K562 (cell line): Measurements from ENCODE around the gene BCAS4. TPM values are rescaled to one million over a fixed set of nuclear protein-coding genes. Genes with fewer than 3 reads are reported as not detected.
A peak's percentile ranks its signal among the peaks of the same experiment; 100 is the strongest.

ENCODE experiments used
- ATAC-seq: fragments of 200-7000 bp; cut with Tn5 transposase; 3 replicates; pipeline ENCODE4 v1.9.1; 2020; ENCODE audit warnings: moderate library complexity
- BruUV-seq: library from RNA; stranded (reverse); fragments of 400-500 nt; replicated peaks from 2 replicates; lab custom pipeline; 2021; lab: Mats Ljungman, UMichigan
- CTCF ChIA-PET: fragments of 300-600 bp; formaldehyde crosslinking; extraction: SDS; loops from one replicate; lab custom pipeline; 2021; ENCODE audit warnings: low intra/inter-chr PET ratio; lab: Yijun Ruan, JAX
- POLR2A ChIA-PET: fragments of 300-600, 350-650 bp; sonication (Branson Sonifier 250); formaldehyde crosslinking; extraction: SDS; loops from one replicate; lab custom pipeline; 2021; ENCODE audit warnings: antibody characterized with exemption, inconsistent platforms; lab: Yijun Ruan, JAX
- DNase-seq, 4 experiments: peaks; one replicate each; pipeline versions ENCODE4 v3.0.0 to v3.0.0-alpha.2; 2011 to 2018; ENCODE audit warnings: low spot score in 3 of 4, mixed read lengths in 3 of 4; ENCODE audit errors: extremely low read depth in 1 of 4
- FAIRE-seq: peaks from 2 replicates; lab custom pipeline; 2011; peaks lifted over from hg19 to GRCh38; lab: Jason Lieb, UNC
- H2AFZ ChIP-seq: 2 replicates; pipeline ENCODE4 v1.6.0; 2011; ENCODE audit warnings: low read depth, low read length, control low read depth, inconsistent platforms
- H3K27ac ChIP-seq: fragments of 200-600 bp; 3 replicates; pipeline ENCODE4 v1.8.0; 2011; ENCODE audit warnings: low read depth, mild to moderate bottlenecking, control low read depth, inconsistent platforms, low read length, moderate library complexity, mixed read lengths; ENCODE audit errors: extremely low read depth
- H3K27me3 ChIP-seq, 2 experiments: fragments of 300-600 bp in 1 of 2; 2 replicates in 1 of 2; 3 replicates in 1 of 2; pipeline versions ENCODE4 v1.6.0 to v1.8.0; 2011; ENCODE audit warnings: inconsistent platforms in 2 of 2, low read length in 2 of 2, mild to moderate bottlenecking in 1 of 2, mixed read lengths in 1 of 2, moderate library complexity in 1 of 2; ENCODE audit not compliant: control insufficient read depth in 2 of 2, insufficient read depth in 2 of 2
- H3K36me3 ChIP-seq: fragments of 300-600 bp; 3 replicates; pipeline ENCODE4 v1.8.0; 2011; ENCODE audit warnings: mild to moderate bottlenecking, low read length, inconsistent platforms; ENCODE audit not compliant: control insufficient read depth, insufficient read depth
- H3K4me1 ChIP-seq, 2 experiments: fragments of 200-600 bp in 1 of 2; replicated peaks in 1 of 2; 2 replicates in 1 of 2; 3 replicates in 1 of 2; pipeline versions ENCODE4 v1.5.1 to v1.8.0; 2011; ENCODE audit warnings: inconsistent platforms in 2 of 2, low read length in 2 of 2, mild to moderate bottlenecking in 1 of 2, mixed read lengths in 1 of 2, moderate library complexity in 1 of 2; ENCODE audit not compliant: control insufficient read depth in 2 of 2, insufficient read depth in 2 of 2
- H3K4me2 ChIP-seq: 2 replicates; pipeline ENCODE4 v1.6.1; 2011; ENCODE audit warnings: low read length, control low read depth, inconsistent platforms, mixed read lengths; ENCODE audit not compliant: insufficient read depth
- H3K4me3 ChIP-seq: fragments of 200-600 bp; sonication (generic), shearing (Covaris generic); 2 replicates; pipeline ENCODE4 v1.5.1; 2016; ENCODE audit warnings: control low read depth, inconsistent platforms
- H3K79me2 ChIP-seq: fragments of 200-600 bp; 3 replicates; pipeline ENCODE4 v1.8.0; 2011; ENCODE audit warnings: low read length, inconsistent platforms; ENCODE audit not compliant: control insufficient read depth, insufficient read depth
- H3K9ac ChIP-seq, 2 experiments: 2 replicates each; pipeline versions ENCODE4 v1.6.0 to v1.6.1; 2011; ENCODE audit warnings: low read depth in 2 of 2, low read length in 2 of 2, control low read depth in 1 of 2, inconsistent platforms in 1 of 2, mild to moderate bottlenecking in 1 of 2, mixed read lengths in 1 of 2; ENCODE audit not compliant: insufficient read depth in 1 of 2
- H3K9me1 ChIP-seq: one replicate; pipeline ENCODE4 v1.6.0; 2011; ENCODE audit warnings: inconsistent platforms, mild to moderate bottlenecking, low read length, moderate library complexity; ENCODE audit not compliant: control insufficient read depth, insufficient read depth
- H3K9me3 ChIP-seq: replicated peaks from 2 replicates; pipeline ENCODE4 v1.5.1; 2011; ENCODE audit warnings: low read depth, low read length, inconsistent platforms; ENCODE audit not compliant: control insufficient read depth, insufficient read depth
- H4K20me1 ChIP-seq: replicated peaks from 2 replicates; pipeline ENCODE4 v1.6.1; 2011; ENCODE audit warnings: low read length, inconsistent platforms, mixed read lengths; ENCODE audit not compliant: control insufficient read depth, insufficient read depth
- EHMT2 ChIP-seq: fragments of 450-650 bp; IDR thresholded peaks from 2 replicates; pipeline ENCODE4 v1.6.1; 2018; ENCODE audit warnings: antibody characterized with exemption
- FOSL1 ChIP-seq: fragments of 200-800 bp; sonication (Bioruptor generic); conservative IDR thresholded peaks from 2 replicates; pipeline ENCODE4 v1.6.1; 2016; ENCODE audit warnings: missing genetic modification characterization, missing compliant biosample characterization
- LCOR ChIP-seq: sonication (generic); formaldehyde crosslinking; IDR thresholded peaks from 2 replicates; pipeline ENCODE4 v1.8.0; 2022; ENCODE audit warnings: mild to moderate bottlenecking, missing genetic modification reagents
- NR2C1 ChIP-seq, 2 experiments: fragments of 450-650 bp; IDR thresholded peaks; 2 replicates each; pipeline ENCODE4 v1.6.1; 2017; ENCODE audit warnings: mild to moderate bottlenecking in 2 of 2, antibody characterized with exemption in 1 of 2, inconsistent platforms in 1 of 2, missing compliant biosample characterization in 1 of 2, missing genetic modification characterization in 1 of 2
- NRF1 ChIP-seq, 2 experiments: fragments of 450-650 bp; IDR thresholded peaks in 1 of 2; conservative IDR thresholded peaks in 1 of 2; 2 replicates each; pipeline ENCODE4 v1.6.1; 2014; ENCODE audit warnings: mild to moderate bottlenecking in 2 of 2
- RNF2 ChIP-seq: sonication (generic); IDR thresholded peaks from 2 replicates; pipeline ENCODE4 v1.6.1; 2016
- TAL1 ChIP-seq: fragments of 450-650 bp; IDR thresholded peaks from 2 replicates; pipeline ENCODE4 v1.6.1; 2016; ENCODE audit warnings: mild to moderate bottlenecking
- TCFL5 ChIP-seq: fragments of 250-450 bp; sonication (Bioruptor Pico); conservative IDR thresholded peaks from 2 replicates; pipeline ENCODE4 v1.6.1; 2021; ENCODE audit warnings: mild to moderate bottlenecking, moderate library complexity, matching md5 sums
- ZBTB11 ChIP-seq, 3 experiments: fragments of 200-800 bp in 1 of 3; fragments of 250-450 bp in 1 of 3; fragments of 450-650 bp in 1 of 3; sonication (Bioruptor Pico) in 1 of 3; sonication (Bioruptor generic) in 1 of 3; formaldehyde crosslinking in 1 of 3; IDR thresholded peaks; 2 replicates each; pipeline versions ENCODE4 v1.6.1 to v1.8.0; 2016 to 2022; ENCODE audit warnings: mild to moderate bottlenecking in 2 of 3, missing genetic modification characterization in 2 of 3, missing compliant biosample characterization in 1 of 3, moderate library complexity in 1 of 3
- ZNF644 ChIP-seq: fragments of 200-800 bp; sonication (Bioruptor generic); IDR thresholded peaks from 2 replicates; pipeline ENCODE4 v1.6.1; 2016; ENCODE audit warnings: low read depth, missing genetic modification characterization, missing compliant biosample characterization
- WGBS: fragments of 100-300 bp; shearing (Covaris generic); methylation state at CpG from one replicate; pipeline ENCODE4 v1.1.6; 2016; ENCODE audit warnings: low coverage, mixed read lengths; ENCODE audit not compliant: insufficient coverage; ENCODE audit errors: missing lambda C conversion rate; 5-methylcytosine and 5-hydroxymethylcytosine counted together
- in situ Hi-C: fragments of 300-500 bp; cut with MboI; formaldehyde crosslinking; loops from 4 replicates; pipeline ENCODE4 v1.15.0; 2018; ENCODE audit warnings: inconsistent platforms, mixed read lengths
- intact Hi-C: fragments of 100-400 bp; cut with micrococcal nuclease; formaldehyde crosslinking; loops from 2 replicates; pipeline ENCODE4 v1.14.2; 2022
- polyA plus RNA-seq, 8 experiments: library from polyadenylated mRNA; depleted of rRNA in 4 of 8; stranded (reverse) in 5 of 8; unstranded in 3 of 8; fragments of >200 nt; fragmentation: Nextera tagmentation in 2 of 8; fragmentation: Illumina TruSeq in 1 of 8; extraction: Ambion mirVana in 2 of 8; extraction: Trizol in 1 of 8; gene quantifications; 2 replicates each; pipeline versions ENCODE4 v1.2.1 to v1.2.3, GENCODE V29; 2011 to 2014; ENCODE audit warnings: inconsistent platforms in 1 of 8, missing spikeins in 1 of 8
- total RNA-seq, 7 experiments: library from RNA; depleted of rRNA in 6 of 7; stranded (reverse); fragments of >200 nt in 6 of 7; fragmentation: Illumina TruSeq in 2 of 7; extraction: Trizol in 2 of 7; gene quantifications; 2 replicates each; pipeline versions ENCODE4 v1.2.1 to v1.2.3, GENCODE V29; 2011 to 2021; ENCODE audit warnings: low replicate concordance in 1 of 7

Gene BCAS4
- total and polyA plus RNA-seq, 9 of the 15 experiments (the other 6 are each of a cell fraction or from before 2014, with no cell fraction given), result 0.15 to 2.3 (median 0.47) TPM

DNA sequence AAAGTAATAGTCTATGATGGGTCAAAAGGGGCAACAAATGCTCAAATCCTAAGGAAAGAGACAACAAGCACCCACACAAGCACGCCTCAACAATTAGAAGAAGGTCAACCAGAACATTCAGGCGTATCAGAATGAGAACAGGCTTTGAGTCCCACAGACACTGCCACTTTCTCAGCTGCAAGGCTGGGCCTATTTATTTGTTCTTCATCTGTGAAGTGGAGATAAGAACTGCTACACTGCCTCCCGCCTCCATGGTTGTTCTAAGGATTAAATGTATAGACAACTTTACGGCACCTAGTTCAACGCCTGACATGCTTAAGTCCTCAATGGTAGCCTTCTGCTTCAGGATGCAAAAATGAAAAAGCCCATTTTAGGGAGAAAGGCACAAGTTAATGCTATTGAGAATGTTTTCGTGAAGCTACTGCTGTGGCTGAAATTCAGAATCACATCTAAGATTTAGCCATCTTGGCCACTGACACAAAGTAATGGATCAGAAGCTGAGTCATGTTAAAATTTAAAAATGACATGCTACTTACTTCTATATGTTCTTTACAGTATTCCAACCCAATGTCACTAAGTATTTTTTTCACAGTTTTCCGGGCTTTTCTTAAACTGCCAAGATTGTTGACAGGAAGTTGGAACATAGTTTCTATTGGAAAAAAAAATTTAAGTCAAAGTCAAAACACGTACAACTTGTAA is 108.6 kb downstream of the BCAS4 start (continued):
- peak; percentile 96 for TF ChIP-seq TAL1
- 0 out of 2 replicates have a peak, but pooled peaks have one; percentile 54 for TF ChIP-seq RNF2
- peak; percentile 69 for TF ChIP-seq LCOR

DNA sequence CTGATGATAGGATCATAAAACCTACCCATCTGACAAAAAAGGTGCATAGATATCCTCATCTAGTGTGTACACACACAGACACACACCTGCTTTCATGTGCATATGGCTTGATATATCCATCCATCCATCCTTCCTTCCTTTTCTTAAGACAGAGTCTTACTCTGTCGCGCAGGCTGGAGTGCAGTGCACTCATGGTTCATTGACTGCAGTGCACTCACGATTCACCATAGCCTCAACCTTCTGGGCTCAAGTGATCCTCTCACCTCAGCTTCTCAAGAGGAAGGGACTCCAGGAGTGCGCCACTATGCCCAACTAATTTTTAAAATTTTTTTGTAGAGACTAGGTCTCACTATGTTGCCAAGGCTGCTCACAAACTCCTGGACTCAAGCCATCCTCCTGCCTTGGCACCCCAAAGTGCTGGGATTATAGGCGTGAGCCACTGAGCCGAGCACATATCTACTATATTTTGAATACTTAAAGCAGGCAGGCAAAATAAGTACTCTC is 109.3 kb downstream of the BCAS4 start:
- Histone ChIP-seq H3K4me2 (peak overlapping the region; percentile 74), H3K36me3 (peaks cover 64% of the 10 kb centered on the region), H3K9me1 (peaks cover 9% of the 10 kb centered on the region), H3K27me3 (no peaks in the 10 kb centered on the region), H3K9me3 (no peaks in the 10 kb centered on the region), H2AFZ (no peak overlapping the region), H3K9ac (peak overlapping the region in 1 of 2 experiments; percentile 51; a peak in 2 of 4 replicates), H4K20me1 (peaks cover 21% of the 10 kb centered on the region; the same call in 1 of the 2 replicates), H3K4me1 (peaks cover 4 to 39% of the 10 kb centered on the region in 2 experiments), H3K27ac (peak overlapping the region; percentile 83), H3K79me2 (peaks cover 90% of the 10 kb centered on the region), H3K4me3 (no peak overlapping the region)
- intact Hi-C loops, result no loop called here
- TF ChIP-seq ZNF644 (0 out of 2 replicates have a peak, but pooled peaks have one; percentile 6), EHMT2 (0 out of 2 replicates have a peak, but pooled peaks have one; percentile 47), TCFL5 (CRISPR knock-in tag) (no peak), NR2C1 (IDR thresholded peaks at IDR 0.05) (no peak), NR2C1 (tag; IDR thresholded peaks at IDR 0.05) (no peak), FOSL1 (tag) (0 out of 2 replicates have a peak, but pooled peaks have one; percentile 0), NRF1 (conservative IDR thresholded peaks at IDR 0.05 in 1 of 2, IDR thresholded peaks at IDR 0.05 in 1 of 2) (0 out of 4 replicates have a peak, but pooled peaks have one; percentile 13 to 15), ZBTB11 (CRISPR knock-in tag; IDR thresholded peaks at IDR 0.05) (0 out of 6 replicates have a peak, but pooled peaks of 1 of the 3 experiments have one; percentile 19)
- DNase-seq, result peak in 1 of 4 experiments; percentile 54
- in situ Hi-C loops, result no loop called here
- ATAC-seq, result peak; percentile 78
- BruUV-seq, result no TSS peak
- WGBS, result 53% methylated on average over 6 of the region's 6 CpGs
- ChIA-PET CTCF (no interaction called here), POLR2A (interaction anchor here (0.9 to 2.2 kb wide), 7 partner anchors 9 to 20 kb away, joined by 3 to 11 read pairs (median 4); no protein-coding TSS in a partner anchor)
- no peak for FAIRE-seq
